MM.1S (cell line): ENCODE results near the gene NID2.

Source experiments
- DNase-seq: peaks from one replicate; pipeline ENCODE4 v3.0.0-alpha.2; 2015
- H2AFZ ChIP-seq: fragments of 300-600 bp; sonication (generic); 2 replicates; pipeline ENCODE4 v1.6.0; 2016; ENCODE audit warnings: antibody characterized with exemption, low read length
- H3F3A ChIP-seq: fragments of 300-600 bp; sonication (generic); 2 replicates; pipeline ENCODE4 v1.6.1; 2016; ENCODE audit warnings: mild to moderate bottlenecking, antibody characterized with exemption, low read length, moderate library complexity, mixed read lengths; ENCODE audit not compliant: insufficient read depth
- H3K27ac ChIP-seq: fragments of 300-600 bp; sonication (generic); 2 replicates; pipeline ENCODE4 v1.5.1; 2016; ENCODE audit warnings: mild to moderate bottlenecking, low read length
- H3K27me3 ChIP-seq: fragments of 300-600 bp; sonication (generic); replicated peaks from 2 replicates; pipeline ENCODE4 v1.6.0; 2016; ENCODE audit warnings: low read length; ENCODE audit not compliant: insufficient read depth
- H3K36me3 ChIP-seq: fragments of 300-600 bp; sonication (generic); replicated peaks from 2 replicates; pipeline ENCODE4 v1.6.1; 2016; ENCODE audit warnings: mild to moderate bottlenecking, low read length, mixed read lengths; ENCODE audit not compliant: insufficient read depth
- H3K4me1 ChIP-seq: fragments of 300-600 bp; sonication (generic); 2 replicates; pipeline ENCODE4 v1.6.1; 2016; ENCODE audit warnings: low read length, mixed read lengths
- H3K4me2 ChIP-seq: fragments of 300-600 bp; sonication (generic); 2 replicates; pipeline ENCODE4 v1.6.0; 2016; ENCODE audit warnings: low read depth, low read length
- H3K4me3 ChIP-seq: fragments of 300-600 bp; sonication (generic); 2 replicates; pipeline ENCODE4 v1.5.1; 2016; ENCODE audit warnings: low read length, mixed read lengths
- H3K79me2 ChIP-seq: fragments of 300-600 bp; sonication (generic); 2 replicates; pipeline ENCODE4 v1.6.1; 2016; ENCODE audit warnings: mixed run types, low read length, mixed read lengths
- H3K9ac ChIP-seq: fragments of 300-600 bp; sonication (generic); 2 replicates; pipeline ENCODE4 v1.6.1; 2016; ENCODE audit warnings: low read length, mixed read lengths
- H3K9me2 ChIP-seq: fragments of 300-600 bp; sonication (generic); replicated peaks from 2 replicates; pipeline ENCODE4 v1.6.1; 2016; ENCODE audit warnings: mild to moderate bottlenecking, low read length, mixed read lengths; ENCODE audit not compliant: insufficient read depth
- H3K9me3 ChIP-seq: fragments of 300-600 bp; sonication (generic); replicated peaks from 2 replicates; pipeline ENCODE4 v1.6.1; 2016; ENCODE audit warnings: mild to moderate bottlenecking, low read length, mixed read lengths; ENCODE audit not compliant: insufficient read depth
- H4K20me1 ChIP-seq: fragments of 300-600 bp; sonication (generic); 2 replicates; pipeline ENCODE4 v1.6.1; 2016; ENCODE audit warnings: mild to moderate bottlenecking, low read length, moderate library complexity, mixed read lengths; ENCODE audit not compliant: insufficient read depth
- CTCF ChIP-seq: fragments of 300-600 bp; sonication (generic); IDR thresholded peaks from 2 replicates; pipeline ENCODE4 v1.5.1; 2016; ENCODE audit warnings: antibody characterized with exemption, low read length, mixed read lengths
- EZH2 ChIP-seq: fragments of 300-600 bp; sonication (generic); optimal IDR thresholded peaks from 2 replicates; pipeline ENCODE3; 2017; ENCODE audit warnings: low read depth, mild to moderate bottlenecking, antibody characterized with exemption, low read length, mixed read lengths
- EZH2phosphoT487 ChIP-seq: fragments of 300-600 bp; sonication (generic); IDR thresholded peaks from 2 replicates; pipeline ENCODE4 v1.6.1; 2018; ENCODE audit warnings: antibody characterized with exemption, low read length

The NID2 gene

GRCh38 chr14:52095794-52096193 lies 26.9 kb upstream of the NID2 start:
- no peak overlapping the region for H3K4me2 ChIP-seq
- H3K4me1 ChIP-seq: no peaks in the 10 kb centered on the region
- H3K4me3 ChIP-seq: no peak overlapping the region
- TF ChIP-seq CTCF (no peak), EZH2phosphoT487 (no peak), EZH2 (no peak)
- H3K9me2 ChIP-seq: no peaks in the 10 kb centered on the region
- H3K9ac ChIP-seq: no peak overlapping the region
- H3F3A ChIP-seq: no peaks in the 10 kb centered on the region
- H3K27me3 ChIP-seq: no peaks in the 10 kb centered on the region
- H3K79me2 ChIP-seq: no peaks in the 10 kb centered on the region
- H3K36me3 ChIP-seq: no peaks in the 10 kb centered on the region
- DNase-seq: no peak
- no peaks in the 10 kb centered on the region for H3K9me3 ChIP-seq
- no peak overlapping the region for H2AFZ ChIP-seq
- no peaks in the 10 kb centered on the region for H4K20me1 ChIP-seq
- no peak overlapping the region for H3K27ac ChIP-seq

- Histone ChIP-seq H3K36me3 (no peaks in the 10 kb centered on the region), H3F3A (no peaks in the 10 kb centered on the region), H3K4me1 (no peaks in the 10 kb centered on the region), H3K9me2 (no peaks in the 10 kb centered on the region), H4K20me1 (no peaks in the 10 kb centered on the region), H3K27ac (no peak overlapping the region), H3K79me2 (no peaks in the 10 kb centered on the region), H3K4me2 (no peak overlapping the region), H3K9me3 (no peaks in the 10 kb centered on the region), H3K4me3 (no peak overlapping the region), H3K27me3 (no peaks in the 10 kb centered on the region), H2AFZ (no peak overlapping the region), H3K9ac (no peak overlapping the region)
- no peak for TF ChIP-seq EZH2
- TF ChIP-seq EZH2phosphoT487: no peak
- TF ChIP-seq CTCF: no peak
- no peak for DNase-seq
Observed at GRCh38 chr14:52095336-52095735, 26.5 kb upstream of the NID2 start.

GRCh38 chr14:52094546-52095271 lies 25.9 kb upstream of the NID2 start:
- Histone ChIP-seq H3K36me3 (no peaks in the 10 kb centered on the region), H3F3A (no peaks in the 10 kb centered on the region), H3K27me3 (no peaks in the 10 kb centered on the region), H3K4me3 (no peak overlapping the region), H2AFZ (no peak overlapping the region), H4K20me1 (no peaks in the 10 kb centered on the region), H3K79me2 (no peaks in the 10 kb centered on the region), H3K4me2 (no peak overlapping the region), H3K27ac (no peak overlapping the region), H3K4me1 (no peaks in the 10 kb centered on the region), H3K9ac (no peak overlapping the region), H3K9me3 (no peaks in the 10 kb centered on the region), H3K9me2 (no peaks in the 10 kb centered on the region)
- no peak for DNase-seq
- TF ChIP-seq EZH2phosphoT487 (no peak), CTCF (no peak), EZH2 (no peak)
